ENCODE results near the gene AMOTL1. TPM values are rescaled to one million over a fixed set of nuclear protein-coding genes. Genes with fewer than 3 reads are reported as not detected.
"Not testable (repeated sequence)": the region's sequence is repeated elsewhere in the genome, so short reads cannot be mapped to it uniquely, and the experiment has no call there.

Gene AMOTL1
- total RNA-seq, 1 donor from 2014 or later = 35.9 TPM

GRCh38 chr11:94910270-94910669 is 142.1 kb downstream of the AMOTL1 start:
- DNase-seq (ENCODE audit: low spot score) = no peak
- Mint-ChIP-seq H3K4me1 (ENCODE audit: unreplicated experiment) (peaks cover 3% of the 10 kb centered on the region), H3K27ac (ENCODE audit: unreplicated experiment) (no peak overlapping the region), H3K27me3 (ENCODE audit: unreplicated experiment) (peaks cover 2% of the 10 kb centered on the region), H3K36me3 (ENCODE audit: low read depth, unreplicated experiment) (peaks cover 2% of the 10 kb centered on the region), H3K4me3 (ENCODE audit: unreplicated experiment) (no peak overlapping the region), H3K9me3 (ENCODE audit: unreplicated experiment) (no peaks in the 10 kb centered on the region)
- TF ChIP-seq CTCF (IDR thresholded peaks at IDR 0.05; ENCODE audit: unreplicated experiment) = no peak

GRCh38 chr11:94910779-94911178 is 142.6 kb downstream of the AMOTL1 start:
- peaks cover 2% of the 10 kb centered on the region for H3K27me3 Mint-ChIP-seq (ENCODE audit: unreplicated experiment)
- no peaks in the 10 kb centered on the region for H3K9me3 Mint-ChIP-seq (ENCODE audit: unreplicated experiment)
- peaks cover 3% of the 10 kb centered on the region for H3K4me1 Mint-ChIP-seq (ENCODE audit: unreplicated experiment)
- H3K36me3 Mint-ChIP-seq (ENCODE audit: low read depth, unreplicated experiment) = no peaks in the 10 kb centered on the region
- no peak overlapping the region for H3K4me3 Mint-ChIP-seq (ENCODE audit: unreplicated experiment)
- no peak for DNase-seq (ENCODE audit: low spot score)
- no peak for TF ChIP-seq CTCF (IDR thresholded peaks at IDR 0.05; ENCODE audit: unreplicated experiment)
- no peak overlapping the region for H3K27ac Mint-ChIP-seq (ENCODE audit: unreplicated experiment)

GRCh38 chr11:94912806-94913205 is 144.7 kb downstream of the AMOTL1 start:
- Mint-ChIP-seq H3K4me3 (ENCODE audit: unreplicated experiment) (no peak overlapping the region), H3K9me3 (ENCODE audit: unreplicated experiment) (no peaks in the 10 kb centered on the region), H3K27ac (ENCODE audit: unreplicated experiment) (no peak overlapping the region), H3K4me1 (ENCODE audit: unreplicated experiment) (peaks cover 3% of the 10 kb centered on the region), H3K36me3 (ENCODE audit: low read depth, unreplicated experiment) (no peaks in the 10 kb centered on the region), H3K27me3 (ENCODE audit: unreplicated experiment) (peaks cover 2% of the 10 kb centered on the region)
- TF ChIP-seq CTCF (IDR thresholded peaks at IDR 0.05; ENCODE audit: unreplicated experiment) = no peak
- no peak for DNase-seq (ENCODE audit: low spot score)

GRCh38 chr11:94913718-94914394 is 145.7 kb downstream of the AMOTL1 start:
- not testable (repeated sequence) for H3K27me3 Mint-ChIP-seq (ENCODE audit: unreplicated experiment); H3K4me1 Mint-ChIP-seq (ENCODE audit: unreplicated experiment); DNase-seq (ENCODE audit: low spot score); H3K4me3 Mint-ChIP-seq (ENCODE audit: unreplicated experiment); H3K36me3 Mint-ChIP-seq (ENCODE audit: low read depth, unreplicated experiment); H3K27ac Mint-ChIP-seq (ENCODE audit: unreplicated experiment); H3K9me3 Mint-ChIP-seq (ENCODE audit: unreplicated experiment)

GRCh38 chr11:94920311-94920710 is 152.2 kb downstream of the AMOTL1 start:
- Mint-ChIP-seq H3K27ac (ENCODE audit: unreplicated experiment) (no peak overlapping the region), H3K9me3 (ENCODE audit: unreplicated experiment) (no peaks in the 10 kb centered on the region), H3K4me1 (ENCODE audit: unreplicated experiment) (peaks cover 17% of the 10 kb centered on the region), H3K27me3 (ENCODE audit: unreplicated experiment) (peaks cover 2% of the 10 kb centered on the region), H3K36me3 (ENCODE audit: low read depth, unreplicated experiment) (no peaks in the 10 kb centered on the region), H3K4me3 (ENCODE audit: unreplicated experiment) (no peak overlapping the region)
- TF ChIP-seq CTCF (IDR thresholded peaks at IDR 0.05; ENCODE audit: unreplicated experiment) = no peak
- DNase-seq (ENCODE audit: low spot score) = no peak
